ENCODE measurements around the gene ZXDB.
"Not testable (repeated sequence)": the region's sequence is repeated elsewhere in the genome, so short reads cannot be mapped to it uniquely, and the experiment has no call there.

ZXDB gene

GRCh38 chrX:57591284-57592159 lies at the start of gene ZXDB:
ZXDB (plus strand) TSS chrX:57592011; CDS start chrX:57592049, 38 bp downstream.
- DNase-seq (ENCODE audit: low read depth in 3 of 3), result not testable (repeated sequence)

GRCh38 chrX:57565198-57565597 lies 26.6 kb upstream of the ZXDB start:
- DNase-seq (ENCODE audit: low read depth in 3 of 3), result no peak

GRCh38 chrX:57573754-57574153 lies 18.1 kb upstream of the ZXDB start:
- DNase-seq (ENCODE audit: low read depth in 3 of 3), result no peak

GRCh38 chrX:57582948-57583347 lies 8.9 kb upstream of the ZXDB start:
- DNase-seq (ENCODE audit: low read depth in 3 of 3), result not testable (repeated sequence)

GRCh38 chrX:57583477-57583876 lies 8.3 kb upstream of the ZXDB start:
- no peak for DNase-seq (ENCODE audit: low read depth in 3 of 3)

- DNase-seq (ENCODE audit: low read depth in 3 of 3), result no peak
Measured at GRCh38 chrX:57586360-57586759, 5.5 kb upstream of the ZXDB start.

GRCh38 chrX:57587062-57587461 lies 4.7 kb upstream of the ZXDB start:
- no peak for DNase-seq (ENCODE audit: low read depth in 3 of 3)

GRCh38 chrX:57587607-57588006 lies 4.2 kb upstream of the ZXDB start:
- no peak for DNase-seq (ENCODE audit: low read depth in 3 of 3)

GRCh38 chrX:57592160-57592893 lies 516 bp downstream of the ZXDB start:
- peak in 1 of 3 experiments; percentile 12 for DNase-seq (ENCODE audit: low read depth in 3 of 3)

- not testable (repeated sequence) for DNase-seq (ENCODE audit: low read depth in 3 of 3)
Measured at GRCh38 chrX:57592894-57593215, 1.0 kb downstream of the ZXDB start.

- DNase-seq (ENCODE audit: low read depth in 3 of 3), result no peak
Measured at GRCh38 chrX:57595381-57595811, 3.6 kb downstream of the ZXDB start.

GRCh38 chrX:57596109-57596508 lies 4.3 kb downstream of the ZXDB start:
- no peak for DNase-seq (ENCODE audit: low read depth in 3 of 3)

- no peak for DNase-seq (ENCODE audit: low read depth in 3 of 3)
Measured at GRCh38 chrX:57596516-57596915, 4.7 kb downstream of the ZXDB start.

- DNase-seq (ENCODE audit: low read depth in 3 of 3), result no peak
Measured at GRCh38 chrX:57607295-57608187, 15.7 kb downstream of the ZXDB start.

- not testable (repeated sequence) for DNase-seq (ENCODE audit: low read depth in 3 of 3)
Measured at GRCh38 chrX:57613351-57613750, 21.5 kb downstream of the ZXDB start.

GRCh38 chrX:57629438-57629837 lies 37.6 kb downstream of the ZXDB start:
- not testable (repeated sequence) for DNase-seq (ENCODE audit: low read depth in 3 of 3)

- no peak for DNase-seq (ENCODE audit: low read depth in 3 of 3)
Measured at GRCh38 chrX:57640674-57641016, 48.8 kb downstream of the ZXDB start.

GRCh38 chrX:57641338-57641737 lies 49.5 kb downstream of the ZXDB start:
- no peak for DNase-seq (ENCODE audit: low read depth in 3 of 3)

GRCh38 chrX:57643698-57644097 lies 51.9 kb downstream of the ZXDB start:
- no peak for DNase-seq (ENCODE audit: low read depth in 3 of 3)

GRCh38 chrX:57647020-57647419 lies 55.2 kb downstream of the ZXDB start:
- DNase-seq (ENCODE audit: low read depth in 3 of 3), result no peak
